CD4-positive, alpha-beta memory T cell (primary cell): Measurements from ENCODE around the gene MARVELD1. TPM values are rescaled to one million over a fixed set of nuclear protein-coding genes. Genes with fewer than 3 reads are reported as not detected.
"Not testable (repeated sequence)": the region's sequence is repeated elsewhere in the genome, so short reads cannot be mapped to it uniquely, and the experiment has no call there.

Experiments
- CTCF ChIA-PET: fragments of 350-600 bp; sonication (Branson Sonifier 250); formaldehyde crosslinking; loops from one replicate; lab custom pipeline; 2021; ENCODE audit warnings: inconsistent platforms; ENCODE audit not compliant: partially characterized antibody; lab: Charles Lee
- POLR2A ChIA-PET: fragments of 350-600 bp; sonication (Branson Sonifier 250); formaldehyde crosslinking; loops from one replicate; lab custom pipeline; 2021; ENCODE audit not compliant: partially characterized antibody; lab: Charles Lee
- DNase-seq, 5 donors: peaks; one replicate each; pipeline versions ENCODE4 v3.0.0 to v3.0.0-alpha.2; 2020 to 2022; ENCODE audit warnings: mixed read lengths in 1 of 5
- H3K27ac ChIP-seq: one replicate; pipeline ENCODE4 v1.7.0; 2013; ENCODE audit warnings: low read depth, low read length
- H3K27me3 ChIP-seq: 2 replicates; pipeline ENCODE4 v1.7.0; 2013; ENCODE audit warnings: mild to moderate bottlenecking, low read length, moderate library complexity; ENCODE audit not compliant: insufficient read depth
- H3K36me3 ChIP-seq: 2 replicates; pipeline ENCODE4 v1.7.0; 2013; ENCODE audit warnings: mild to moderate bottlenecking, low read length, moderate library complexity; ENCODE audit not compliant: insufficient read depth
- H3K4me1 ChIP-seq: 2 replicates; pipeline ENCODE4 v1.7.0; 2013; ENCODE audit warnings: mild to moderate bottlenecking, low read length, moderate library complexity; ENCODE audit not compliant: insufficient read depth
- H3K4me3 ChIP-seq, 2 donors: one replicate each; pipeline ENCODE4 v1.7.0; 2013; ENCODE audit warnings: low read length in 2 of 2, mild to moderate bottlenecking in 1 of 2
- H3K9me3 ChIP-seq, 2 donors: one replicate each; pipeline ENCODE4 v1.7.0; 2013; ENCODE audit warnings: low read length in 2 of 2, control low read depth in 1 of 2; ENCODE audit not compliant: control insufficient read depth in 1 of 2
- H3K27ac Mint-ChIP-seq, 7 donors: one replicate each; pipeline ENCODE4 v1.8.0; 2020 to 2021; ENCODE audit warnings: mixed read lengths in 7 of 7, mild to moderate bottlenecking in 6 of 7, inconsistent platforms in 3 of 7, moderate library complexity in 3 of 7
- H3K27me3 Mint-ChIP-seq, 2 donors: one replicate each; pipeline ENCODE4 v1.8.0; 2020 to 2021; ENCODE audit warnings: mixed read lengths in 2 of 2
- H3K36me3 Mint-ChIP-seq, 2 donors: one replicate each; pipeline ENCODE4 v1.8.0; 2020 to 2021; ENCODE audit warnings: mixed read lengths in 2 of 2, inconsistent platforms in 1 of 2, mild to moderate bottlenecking in 1 of 2
- H3K4me1 Mint-ChIP-seq, 4 donors: one replicate each; pipeline ENCODE4 v1.8.0; 2020 to 2021; ENCODE audit warnings: mixed read lengths in 4 of 4, mild to moderate bottlenecking in 1 of 4
- H3K4me3 Mint-ChIP-seq, 8 donors: one replicate each; pipeline ENCODE4 v1.8.0; 2020 to 2021; ENCODE audit warnings: mixed read lengths in 8 of 8, mild to moderate bottlenecking in 7 of 8, moderate library complexity in 6 of 8, inconsistent platforms in 3 of 8
- H3K9me3 Mint-ChIP-seq, 8 donors: one replicate each; pipeline ENCODE4 v1.8.0; 2020 to 2021; ENCODE audit warnings: mixed read lengths in 8 of 8, mild to moderate bottlenecking in 5 of 8, inconsistent platforms in 3 of 8, moderate library complexity in 1 of 8
- intact Hi-C: fragments of 100-400 bp; cut with micrococcal nuclease; formaldehyde crosslinking; loops from one replicate; pipeline ENCODE4 v1.15.1; 2023
- polyA plus RNA-seq, 2 donors: library from polyadenylated mRNA; unstranded; fragments of 300-500 nt; fragmentation: Illumina TruSeq; gene quantifications; one replicate each; pipeline ENCODE4 v1.2.3, GENCODE V29; 2021
- total RNA-seq, 2 experiments: library from RNA; stranded (reverse); gene quantifications; one replicate each; pipeline ENCODE4 v1.2.3, GENCODE V29; 2021

Gene MARVELD1
- total and polyA plus RNA-seq, 4 experiments from 2014 or later = 0.22 to 2.1 (median 1.1) TPM

DNA sequence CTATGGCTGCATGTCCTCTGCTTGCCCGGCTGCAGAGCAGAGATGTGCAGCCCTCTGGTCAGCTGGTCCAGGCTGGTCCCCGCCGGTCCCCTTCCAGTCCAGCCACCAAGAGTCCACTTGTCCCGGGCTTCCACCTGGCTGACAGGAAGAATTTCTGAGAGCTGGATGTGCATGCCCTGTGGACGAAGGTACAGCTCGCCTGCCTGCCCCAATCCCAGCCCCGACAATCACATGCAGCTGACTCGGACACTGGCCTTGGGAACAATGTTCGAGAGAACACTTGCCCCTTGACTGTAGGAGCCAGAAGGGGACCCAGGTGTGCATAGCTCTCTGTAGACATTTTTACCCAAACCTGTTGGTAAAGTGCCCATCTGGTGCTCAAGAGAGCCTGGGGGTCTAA, 38.3 kb upstream of the MARVELD1 start:
- H3K27me3 ChIP-seq = no peaks in the 10 kb centered on the region
- Mint-ChIP-seq H3K4me3 (no peak overlapping the region), H3K4me1 (peaks cover 0 to 1% (median 0%) of the 10 kb centered on the region in 4 donors), H3K27me3 (no peaks in the 10 kb centered on the region), H3K9me3 (no peaks in the 10 kb centered on the region), H3K36me3 (peaks cover 23 to 30% of the 10 kb centered on the region in 2 donors), H3K27ac (no peak overlapping the region)
- DNase-seq = no peak
- CTCF ChIA-PET = interaction anchor here (1.2 to 8.5 kb wide), 6 partner anchors 8 to 58 kb away, joined by 3 to 159 read pairs (median 26); partner anchors contain the start of genes AVPI1 and ZFYVE27
- no peaks in the 10 kb centered on the region for H3K4me1 ChIP-seq
- intact Hi-C loops = no loop called here
- no peaks in the 10 kb centered on the region for H3K36me3 ChIP-seq
- H3K27ac ChIP-seq = no peak overlapping the region
- H3K9me3 ChIP-seq = no peaks in the 10 kb centered on the region
- POLR2A ChIA-PET = interaction anchor here (1.1 kb wide), 1 partner anchor 12 kb away, joined by 4 read pairs; the partner anchor contains the start of gene AVPI1
- no peak overlapping the region for H3K4me3 ChIP-seq

DNA sequence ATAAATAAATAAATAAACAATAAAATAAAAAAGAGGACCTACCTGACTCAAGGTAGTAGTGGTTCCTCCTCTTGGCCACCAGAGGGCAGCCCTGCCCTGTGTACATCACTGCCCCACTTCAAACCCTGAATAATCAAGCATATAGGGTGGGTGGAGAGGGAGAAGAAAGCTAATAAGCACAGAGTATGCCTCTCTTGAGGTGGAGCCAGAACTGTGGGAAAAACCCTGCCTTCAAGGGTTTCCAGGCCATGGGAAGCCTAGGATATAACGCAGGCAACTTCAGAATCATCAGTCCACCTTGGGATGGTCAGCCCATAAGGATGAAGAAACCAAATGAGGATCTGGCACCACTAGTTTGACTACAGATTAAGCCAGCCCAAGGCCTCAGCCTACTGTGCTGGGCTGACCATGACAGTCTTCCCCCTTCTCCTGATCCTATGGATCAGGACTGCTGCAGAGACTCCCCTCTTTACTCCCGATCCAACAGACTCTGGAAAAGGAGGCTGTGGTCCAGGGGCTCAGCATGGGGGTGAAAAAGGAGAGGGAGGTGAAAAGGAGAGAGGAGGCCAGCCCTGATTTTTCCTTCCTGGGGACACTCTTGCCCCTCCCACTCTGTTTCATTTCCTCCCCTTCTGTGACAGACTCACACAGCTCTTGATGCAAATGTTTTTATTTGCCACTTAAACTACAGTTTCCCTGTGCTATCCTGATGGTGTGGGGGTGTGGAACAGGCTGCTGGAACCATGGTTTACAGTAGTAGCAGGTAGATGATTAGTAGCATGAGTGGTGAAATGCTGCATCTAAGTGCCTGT, 36.6 kb upstream of the MARVELD1 start:
- Mint-ChIP-seq H3K9me3 (no peaks in the 10 kb centered on the region), H3K4me3 (no peak overlapping the region), H3K27ac (peak overlapping the region in 4 of 7 donors; percentile 7 to 73 (median 38)), H3K4me1 (peaks cover 0 to 1% (median 0%) of the 10 kb centered on the region in 4 donors), H3K27me3 (no peaks in the 10 kb centered on the region), H3K36me3 (peaks cover 22 to 23% of the 10 kb centered on the region in 2 donors)
- no peaks in the 10 kb centered on the region for H3K36me3 ChIP-seq
- no peaks in the 10 kb centered on the region for H3K4me1 ChIP-seq
- H3K9me3 ChIP-seq = no peaks in the 10 kb centered on the region
- H3K4me3 ChIP-seq = no peak overlapping the region
- POLR2A ChIA-PET = interaction anchor here (1.0 to 3.3 kb wide), 6 partner anchors 10 to 60 kb away, joined by 3 to 13 read pairs (median 3); partner anchors contain the start of genes AVPI1 and ZFYVE27
- CTCF ChIA-PET = interaction anchor here (0.8 to 8.5 kb wide), 14 partner anchors 9 to 192 kb away, joined by 3 to 159 read pairs (median 4); partner anchors contain the start of genes AVPI1 and ZFYVE27
- H3K27me3 ChIP-seq = no peaks in the 10 kb centered on the region
- intact Hi-C loops = loop anchor here (1.0 kb wide), 3 partner anchors 24 to 192 kb away; no protein-coding TSS in a partner anchor
- H3K27ac ChIP-seq = no peak overlapping the region
- peak; percentile 48 to 56 (median 53) for DNase-seq

DNA sequence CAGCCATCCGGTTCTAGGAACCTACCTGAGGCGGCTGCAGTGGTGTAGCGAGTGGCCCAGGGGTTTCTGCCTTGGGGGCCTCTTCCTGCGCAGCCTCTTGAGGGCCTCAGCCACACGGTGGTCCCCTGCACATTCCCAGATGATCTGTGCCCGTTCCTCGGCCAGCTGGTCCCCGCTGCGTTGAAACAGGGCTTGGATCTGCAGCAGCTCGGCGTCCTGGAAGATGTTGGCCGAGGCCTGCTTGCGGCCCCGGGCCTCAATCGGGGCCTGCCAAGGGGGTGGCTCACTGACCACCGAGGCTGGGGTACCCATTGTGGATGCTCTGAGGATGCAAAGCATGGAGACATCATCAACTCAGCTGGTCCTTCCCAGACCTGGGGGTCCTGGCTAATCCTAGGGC, 33.9 kb upstream of the MARVELD1 start:
- DNase-seq = no peak
- H3K4me3 Mint-ChIP-seq = no peak overlapping the region
- CTCF ChIA-PET = interaction anchor here (0.8 to 8.5 kb wide), 7 partner anchors 8 to 190 kb away, joined by 3 to 159 read pairs (median 6); partner anchors contain the start of genes AVPI1 and ZFYVE27
- peaks cover 4% of the 10 kb centered on the region in 2 donors for H3K36me3 Mint-ChIP-seq
- no peaks in the 10 kb centered on the region for H3K27me3 ChIP-seq
- no peak overlapping the region for H3K27ac Mint-ChIP-seq
- no peaks in the 10 kb centered on the region for H3K36me3 ChIP-seq
- H3K4me3 ChIP-seq = no peak overlapping the region
- no peaks in the 10 kb centered on the region for H3K4me1 ChIP-seq
- POLR2A ChIA-PET = interaction anchor here (0.7 kb wide), 1 partner anchor 397 kb away, joined by 3 read pairs; no protein-coding TSS in a partner anchor
- no peak overlapping the region for H3K27ac ChIP-seq
- H3K27me3 Mint-ChIP-seq = no peaks in the 10 kb centered on the region
- intact Hi-C loops = no loop called here
- H3K9me3 ChIP-seq = no peaks in the 10 kb centered on the region
- H3K9me3 Mint-ChIP-seq = no peaks in the 10 kb centered on the region
- H3K4me1 Mint-ChIP-seq = peaks cover 0 to 1% (median 0%) of the 10 kb centered on the region in 4 donors

DNA sequence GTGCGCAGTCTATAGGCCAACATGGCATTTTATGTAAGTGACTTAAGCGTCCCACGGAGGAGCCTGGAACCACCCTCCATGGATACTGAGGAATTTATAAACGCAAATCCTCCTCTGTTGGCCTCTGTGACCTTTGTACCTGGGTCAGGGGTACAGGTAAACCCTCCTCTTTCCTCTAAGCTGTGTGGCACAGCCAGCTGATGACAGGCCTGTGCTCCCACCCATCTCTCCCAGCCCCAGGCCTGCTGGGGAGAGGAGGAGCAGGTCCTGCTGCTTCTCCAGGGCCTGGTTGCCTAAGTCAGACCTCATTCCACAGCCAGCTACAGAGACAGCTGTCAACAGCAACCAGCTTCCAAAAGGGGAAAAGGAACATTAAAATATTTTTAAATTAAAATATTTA, 31.5 kb upstream of the MARVELD1 start:
- no peaks in the 10 kb centered on the region for H3K9me3 Mint-ChIP-seq
- H3K4me1 ChIP-seq = peaks cover 17% of the 10 kb centered on the region
- H3K27me3 ChIP-seq = no peaks in the 10 kb centered on the region
- no peaks in the 10 kb centered on the region for H3K27me3 Mint-ChIP-seq
- H3K36me3 ChIP-seq = no peaks in the 10 kb centered on the region
- no peak overlapping the region for H3K27ac ChIP-seq
- no peaks in the 10 kb centered on the region for H3K9me3 ChIP-seq
- H3K4me3 ChIP-seq = no peak overlapping the region
- H3K4me1 Mint-ChIP-seq = peaks cover 0 to 9% (median 2%) of the 10 kb centered on the region in 4 donors
- no peak overlapping the region for H3K27ac Mint-ChIP-seq
- no peaks in the 10 kb centered on the region for H3K36me3 Mint-ChIP-seq
- POLR2A ChIA-PET = no interaction called here
- intact Hi-C loops = no loop called here
- no peak for DNase-seq
- CTCF ChIA-PET = interaction anchor here (1.2 to 8.3 kb wide), 5 partner anchors 23 to 53 kb away, joined by 3 to 118 read pairs (median 5); partner anchors contain the start of gene MARVELD1
- H3K4me3 Mint-ChIP-seq = no peak overlapping the region

GRCh38 chr10:97683556-97684367, 29.8 kb upstream of the MARVELD1 start:
- Histone ChIP-seq H3K27ac (no peak overlapping the region), H3K9me3 (no peaks in the 10 kb centered on the region), H3K4me1 (peaks cover 29% of the 10 kb centered on the region), H3K4me3 (no peak overlapping the region), H3K27me3 (no peaks in the 10 kb centered on the region), H3K36me3 (no peaks in the 10 kb centered on the region)
- no peaks in the 10 kb centered on the region for H3K9me3 Mint-ChIP-seq
- peak overlapping the region in 2 of 7 donors; percentile 17 to 35 for H3K27ac Mint-ChIP-seq
- intact Hi-C loops = no loop called here
- H3K4me3 Mint-ChIP-seq = no peak overlapping the region
- H3K27me3 Mint-ChIP-seq = no peaks in the 10 kb centered on the region
- H3K36me3 Mint-ChIP-seq = no peaks in the 10 kb centered on the region
- ChIA-PET POLR2A (interaction anchor here (0.7 to 1.2 kb wide), 2 partner anchors 30 to 53 kb away, joined by 4 to 7 read pairs; partner anchors contain the start of gene ZFYVE27), CTCF (interaction anchor here (1.2 to 8.3 kb wide), 6 partner anchors 9 to 51 kb away, joined by 3 to 118 read pairs (median 4); no protein-coding TSS in a partner anchor)
- H3K4me1 Mint-ChIP-seq = peaks cover 5 to 15% (median 10%) of the 10 kb centered on the region in 4 donors
- no peak for DNase-seq

DNA sequence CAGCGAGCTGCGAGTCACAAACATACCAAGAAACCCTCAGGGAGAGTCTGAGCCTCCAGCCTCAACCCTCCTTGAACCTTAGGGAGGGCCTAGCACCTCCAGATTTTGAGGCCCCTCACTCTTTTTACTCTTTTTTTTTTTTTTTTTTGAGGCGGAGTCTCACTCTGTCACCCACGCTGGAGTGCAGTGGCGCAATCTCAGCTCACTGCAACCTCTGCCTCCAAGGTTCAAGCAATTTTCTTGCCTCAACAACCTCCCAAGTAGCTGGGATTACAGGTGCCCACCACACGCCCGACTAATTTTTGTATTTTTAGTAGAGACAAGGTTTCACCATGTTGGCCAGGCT, 29.2 kb upstream of the MARVELD1 start:
- H3K27ac Mint-ChIP-seq = peak overlapping the region in 2 of 7 donors; percentile 17 to 35
- ChIA-PET POLR2A (interaction anchor here (1.2 kb wide), 1 partner anchor 30 kb away, joined by 4 read pairs; no protein-coding TSS in a partner anchor), CTCF (interaction anchor here (1.4 to 8.3 kb wide), 2 partner anchors 13 to 21 kb away, joined by 4 to 118 read pairs; no protein-coding TSS in a partner anchor)
- H3K9me3 ChIP-seq, H3K36me3 ChIP-seq, H3K27ac ChIP-seq, intact Hi-C loops, H3K4me3 ChIP-seq, DNase-seq, H3K27me3 Mint-ChIP-seq, H3K4me3 Mint-ChIP-seq, H3K36me3 Mint-ChIP-seq, H3K9me3 Mint-ChIP-seq, H3K27me3 ChIP-seq: not testable (repeated sequence)
- H3K4me1 ChIP-seq = peaks cover 29% of the 10 kb centered on the region
- peaks cover 5 to 15% (median 10%) of the 10 kb centered on the region in 4 donors for H3K4me1 Mint-ChIP-seq
